Activated CD4-positive, alpha-beta T cell treated with anti-CD3 and anti-CD28 coated beads, Interleukin-10, Interleukin-2, amounts not matched to agents 100 ng/mL and 50 ng/mL, durations not matched to agents 16 hours and 8 hours (primary cell): ENCODE data around the gene NTNG1.
A peak's percentile ranks its signal among the peaks of the same experiment; 100 is the strongest.

Source experiments
- DNase-seq: peaks from one replicate; pipeline ENCODE4 v3.0.0-alpha.2; 2020

Gene NTNG1

GRCh38 chr1:107524301-107524700, 383.5 kb downstream of the NTNG1 start:
- DNase-seq = no peak

- DNase-seq = peak; percentile 36
Measured at GRCh38 chr1:107525145-107525544, 384.3 kb downstream of the NTNG1 start.

- DNase-seq = no peak
Measured at GRCh38 chr1:107525961-107526360, 385.1 kb downstream of the NTNG1 start.

GRCh38 chr1:107526524-107527198, 385.8 kb downstream of the NTNG1 start:
- DNase-seq = no peak

GRCh38 chr1:107529511-107530149, 388.8 kb downstream of the NTNG1 start:
- peak; percentile 49 for DNase-seq

GRCh38 chr1:107530543-107530942, 389.7 kb downstream of the NTNG1 start:
- DNase-seq = no peak

GRCh38 chr1:107531065-107531908, 390.4 kb downstream of the NTNG1 start:
- DNase-seq = no peak

- no peak for DNase-seq
Measured at GRCh38 chr1:107532318-107532717, 391.5 kb downstream of the NTNG1 start.
